Heart left ventricle (tissue), 16 donors: ENCODE measurements around the gene LAPTM5. TPM values are rescaled to one million over a fixed set of nuclear protein-coding genes. Genes with fewer than 3 reads are reported as not detected.

Source experiments
- ATAC-seq, 4 donors: fragments of 200-7000 bp; cut with Tn5 transposase; one replicate each; pipeline ENCODE4 v1.9.1; 2020 to 2022; ENCODE audit warnings: moderate library complexity in 4 of 4, mild to moderate bottlenecking in 3 of 4, moderate number of reproducible peaks in 1 of 4
- DNase-seq, 5 donors: peaks; one replicate each; pipeline ENCODE4 v3.0.0-alpha.2; 2020
- H3K27ac ChIP-seq, 12 donors: fragments of 200-600 bp; sonication (generic) in 4 of 12; one replicate each; pipeline versions ENCODE4 v1.5.0 to v1.8.0; 2016 to 2022; ENCODE audit warnings: mild to moderate bottlenecking in 2 of 12
- H3K27me3 ChIP-seq, 9 donors: fragments of 200-600 bp; sonication (generic) in 2 of 9; one replicate each; pipeline versions ENCODE4 v1.5.1 to v1.8.0; 2016 to 2022; ENCODE audit warnings: mild to moderate bottlenecking in 3 of 9
- H3K36me3 ChIP-seq, 9 donors: fragments of 200-600 bp; sonication (generic) in 2 of 9; one replicate each; pipeline versions ENCODE4 v1.5.0 to v1.8.0; 2018 to 2022; ENCODE audit warnings: mild to moderate bottlenecking in 2 of 9
- H3K4me1 ChIP-seq, 12 donors: fragments of 200-600 bp; sonication (generic) in 4 of 12; one replicate each; pipeline versions ENCODE4 v1.5.0 to v1.8.0; 2016 to 2022; ENCODE audit warnings: mild to moderate bottlenecking in 3 of 12
- H3K4me3 ChIP-seq, 12 donors: fragments of 200-600 bp; sonication (generic) in 4 of 12; one replicate each; pipeline versions ENCODE4 v1.5.0 to v1.8.0; 2017 to 2022; ENCODE audit warnings: mild to moderate bottlenecking in 9 of 12, moderate library complexity in 4 of 12
- H3K9me3 ChIP-seq, 12 donors: fragments of 200-600 bp; sonication (generic) in 4 of 12; one replicate each; pipeline versions ENCODE4 v1.5.0 to v1.8.0; 2016 to 2022; ENCODE audit warnings: mild to moderate bottlenecking in 1 of 12
- CTCF ChIP-seq, 12 donors: fragments of 200-600 bp; sonication (generic) in 4 of 12; IDR thresholded peaks; one replicate each; pipeline versions ENCODE4 v1.5.0 to v1.8.0; 2018 to 2022; ENCODE audit warnings: antibody characterized with exemption in 12 of 12, mild to moderate bottlenecking in 5 of 12
- POLR2A ChIP-seq, 2 donors: fragments of 450-650 bp; IDR thresholded peaks; one replicate each; pipeline ENCODE4 v1.6.1; 2017; ENCODE audit warnings: antibody characterized with exemption in 2 of 2, mild to moderate bottlenecking in 2 of 2, moderate library complexity in 2 of 2
- WGBS, 4 donors: extraction: QIAGEN DNeasy Blood & Tissue Kit in 2 of 4; methylation state at CpG; one replicate each; pipeline versions ENCODE4 v1.1.5 to v1.1.7; 2013 to 2018; 5-methylcytosine and 5-hydroxymethylcytosine counted together
- intact Hi-C, 10 donors: fragments of 100-400 bp; cut with DNase I; formaldehyde crosslinking; loops; one replicate each; pipeline versions ENCODE4 v1.11.1 to v1.14.2; 2022
- polyA plus RNA-seq, 2 donors: library from polyadenylated mRNA; stranded (reverse); fragments of 200-250 nt; gene quantifications; one replicate each; pipeline ENCODE4 v1.2.3, GENCODE V29; 2013
- total RNA-seq, 9 donors: library from RNA; depleted of rRNA in 2 of 9; stranded (reverse); fragments of >200 nt in 2 of 9; fragmentation: NEBNext Ultra II Directional in 3 of 9; extraction: Animal tissue kit (Norgen Biotek cat#: 25700) in 3 of 9; gene quantifications; one replicate each; pipeline versions ENCODE4 v1.1.0 to v1.2.4, GENCODE V29; 2016 to 2023
- donor health status: ischemic (EF 13 %, LVEDD 7.1; RV severe dilation, severe dysfunction).
- donor health status: healthy with polysubstance abuse.
- donor health status: DM: no; HTN: yes; CAD: no.
- donor health status: DM: no; HTN: no; CAD: no.
- donor health status: ischemic (EF 25% LVEDD 6.9; RV normal size, moderate dysfunction).
- donor health status: ischemic (EF 25% LVEDD 5.7; RV mildly dilated, moderate dysfunction).
- donor health status: healthy.
- donor health status: DM: yes; HTN: yes; CAD: no.
- donor health status: ischemic (EF 35%, LVEDD 5.7; RV mildly dilated, moderate dysfunction).
- donor health status: nonischemic (EF 11% LVEDD 7.7; RV severe dilation, severe dysfunction).
- donor health status: DM: yes; HTN: yes; CAD: no.
- donor health status: PGD.
- donor health status: ischemic (EF 29% LVEDD 5.4; RV normal size, mild dysfunction).
- donor health status: nonischemic (EF 23%, LVEDD 6.1; RV moderate dilation, normal function).

The LAPTM5 gene
- total and polyA plus RNA-seq, 11 donors: 6.9 to 260 (median 14.3) TPM

DNA sequence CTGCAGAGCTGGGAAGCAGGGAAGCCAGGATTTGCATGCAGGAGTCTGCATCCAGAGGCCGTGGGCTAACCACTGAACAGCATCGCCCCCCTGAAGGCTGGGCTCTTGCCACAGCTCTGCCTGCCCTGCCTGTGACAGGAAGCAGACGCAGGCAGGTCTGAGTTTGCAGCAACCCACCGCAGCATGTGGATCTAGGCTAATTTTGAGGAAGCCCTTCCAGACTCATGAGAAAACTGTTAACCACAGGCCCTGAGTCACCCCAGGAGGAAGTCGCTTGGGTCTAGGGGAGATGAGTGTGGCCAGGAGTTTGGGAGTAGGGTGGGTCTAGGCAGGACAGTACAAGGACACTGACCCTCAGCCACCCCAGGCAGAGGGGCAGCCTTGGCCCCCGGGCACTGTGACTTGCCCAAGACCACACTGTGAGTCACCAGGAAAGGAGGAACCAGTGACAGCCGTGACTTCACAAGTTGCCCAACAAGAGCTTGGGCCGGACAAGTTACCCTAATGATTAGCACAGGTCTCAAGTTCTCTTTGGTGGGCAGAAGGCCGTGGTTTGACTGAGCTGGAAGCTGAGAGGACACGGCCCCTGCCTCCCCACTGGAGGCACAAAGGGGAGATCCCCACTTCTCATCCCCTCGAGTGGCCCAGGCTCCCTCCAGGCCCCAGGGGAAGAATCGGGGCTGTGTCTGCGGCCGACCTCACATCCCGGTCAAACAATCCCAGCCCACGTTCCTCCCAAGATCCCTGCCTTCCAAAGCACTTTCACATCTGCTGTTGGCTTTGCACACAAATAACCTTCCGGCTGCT lies 826 bp downstream of the LAPTM5 start:
- ATAC-seq (peak; percentile 55 to 92 (median 80)), DNase-seq (peak; percentile 50 to 83 (median 67))
- TF ChIP-seq CTCF (IDR thresholded peaks at IDR 0.05): no peak
- no peak for TF ChIP-seq POLR2A (IDR thresholded peaks at IDR 0.05)
- peaks cover 0 to 87% (median 15%) of the 10 kb centered on the region in 12 donors for H3K4me1 ChIP-seq
- H3K27ac ChIP-seq: peak overlapping the region; percentile 15 to 95 (median 58)
- intact Hi-C loops: no loop called here
- H3K27me3 ChIP-seq: peaks cover 0 to 15% (median 0%) of the 10 kb centered on the region in 9 donors
- peaks cover 0 to 19% (median 0%) of the 10 kb centered on the region in 9 donors for H3K36me3 ChIP-seq
- peak overlapping the region in 10 of 12 donors; percentile 21 to 64 (median 44) for H3K4me3 ChIP-seq
- H3K9me3 ChIP-seq: no peaks in the 10 kb centered on the region
- WGBS, 4 donors: 47 to 55% (median 52%) methylated on average over 13 to 17 of the region's 17 CpGs

DNA sequence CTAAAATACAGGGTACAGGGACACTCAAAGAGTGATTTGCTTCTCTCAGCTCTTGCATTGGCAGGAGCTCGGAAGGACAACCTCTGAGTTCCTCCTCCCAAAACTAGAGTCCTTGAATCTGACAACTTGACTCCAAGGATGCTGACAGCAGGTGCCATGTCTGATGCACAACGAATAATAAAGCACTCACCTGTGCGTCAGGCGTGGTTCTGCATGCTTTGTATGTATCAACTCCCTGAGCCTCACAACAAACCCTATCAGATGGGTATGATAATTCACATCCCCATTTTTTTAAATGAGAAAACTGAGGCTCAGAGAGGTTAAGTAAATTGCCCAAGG lies 1.4 kb downstream of the LAPTM5 start:
- Histone ChIP-seq H3K9me3 (no peaks in the 10 kb centered on the region), H3K27me3 (peaks cover 0 to 19% (median 0%) of the 10 kb centered on the region in 9 donors), H3K4me1 (peaks cover 0 to 87% (median 12%) of the 10 kb centered on the region in 12 donors), H3K36me3 (peaks cover 0 to 21% (median 0%) of the 10 kb centered on the region in 9 donors), H3K4me3 (peak overlapping the region in 9 of 12 donors; percentile 5 to 64 (median 45)), H3K27ac (peak overlapping the region in 5 of 12 donors; percentile 16 to 95 (median 63))
- DNase-seq (no peak), ATAC-seq (no peak)
- TF ChIP-seq POLR2A (IDR thresholded peaks at IDR 0.05) (no peak), CTCF (IDR thresholded peaks at IDR 0.05) (no peak)
- intact Hi-C loops: no loop called here
- WGBS, 4 donors: 85 to 96% (median 91%) methylated on average over 4 of the region's 4 CpGs

DNA sequence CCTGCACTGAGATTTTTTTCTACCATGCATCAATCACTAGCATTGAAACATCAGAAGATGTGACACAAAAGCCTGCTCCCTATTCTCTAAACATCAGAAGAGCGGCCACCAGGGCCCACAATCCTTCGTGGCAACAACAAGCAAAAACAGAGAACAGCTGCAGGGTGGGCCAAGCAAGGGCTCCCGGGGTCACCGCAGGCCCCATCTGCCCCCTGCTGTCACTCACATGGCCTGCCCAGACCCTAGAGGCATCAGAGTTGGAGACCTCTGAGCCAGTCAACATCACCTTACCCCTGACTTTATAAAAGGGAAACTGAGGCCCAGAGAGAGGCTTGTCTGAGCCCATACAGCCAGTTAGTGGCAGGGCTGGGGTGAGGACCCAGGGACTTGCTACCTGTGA lies 1.8 kb downstream of the LAPTM5 start:
- H3K27me3 ChIP-seq: peaks cover 0 to 24% (median 0%) of the 10 kb centered on the region in 9 donors
- peaks cover 0 to 21% (median 0%) of the 10 kb centered on the region in 9 donors for H3K36me3 ChIP-seq
- no peaks in the 10 kb centered on the region for H3K9me3 ChIP-seq
- intact Hi-C loops: no loop called here
- 75 to 94% (median 90%) methylated on average over 2 to 4 of the region's 4 CpGs for WGBS, 4 donors
- H3K27ac ChIP-seq: peak overlapping the region in 4 of 12 donors; percentile 16 to 95 (median 24)
- no peak for DNase-seq
- TF ChIP-seq POLR2A (IDR thresholded peaks at IDR 0.05): no peak
- TF ChIP-seq CTCF (IDR thresholded peaks at IDR 0.05): no peak
- no peak for ATAC-seq
- H3K4me3 ChIP-seq: peak overlapping the region in 8 of 12 donors; percentile 14 to 64 (median 46)
- peaks cover 0 to 87% (median 12%) of the 10 kb centered on the region in 12 donors for H3K4me1 ChIP-seq

- Histone ChIP-seq H3K27me3 (peaks cover 0 to 27% (median 0%) of the 10 kb centered on the region in 9 donors), H3K36me3 (peaks cover 0 to 22% (median 0%) of the 10 kb centered on the region in 9 donors), H3K27ac (peak overlapping the region in 2 of 12 donors; percentile 22 to 95), H3K4me3 (peak overlapping the region in 5 of 12 donors; percentile 25 to 64 (median 52)), H3K9me3 (no peaks in the 10 kb centered on the region), H3K4me1 (peaks cover 0 to 87% (median 12%) of the 10 kb centered on the region in 12 donors)
- no peak for ATAC-seq
- 93 to 97% (median 95%) methylated on average over 6 of the region's 6 CpGs for WGBS, 4 donors
- TF ChIP-seq POLR2A (IDR thresholded peaks at IDR 0.05) (no peak), CTCF (IDR thresholded peaks at IDR 0.05) (no peak)
- no peak for DNase-seq
- intact Hi-C loops: no loop called here
These were observed 2.2 kb downstream of the LAPTM5 start for GRCh38 chr1:30755334-30755733.
